Subcutaneous adipose tissue (tissue), 4 donors: Measurements from ENCODE around the gene MED22. TPM values are rescaled to one million over a fixed set of nuclear protein-coding genes. Genes with fewer than 3 reads are reported as not detected.

Experiments
- total RNA-seq, 4 donors: library from RNA; depleted of rRNA; stranded (reverse); fragments of >200 nt; gene quantifications; one replicate each; pipeline ENCODE4 v1.1.0, GENCODE V29; 2016
- TF ChIP-seq, protein P1 (sequence below): fragments of 450-650 bp; IDR thresholded peaks from one replicate; pipeline ENCODE4 v1.5.1; 2016; ENCODE audit warnings: low read depth, mild to moderate bottlenecking, control low read depth, antibody characterized with exemption, moderate library complexity

MED22 gene
- total RNA-seq, 4 donors from 2014 or later, result 15.9 to 31.3 (median 20.3) TPM

DNA sequence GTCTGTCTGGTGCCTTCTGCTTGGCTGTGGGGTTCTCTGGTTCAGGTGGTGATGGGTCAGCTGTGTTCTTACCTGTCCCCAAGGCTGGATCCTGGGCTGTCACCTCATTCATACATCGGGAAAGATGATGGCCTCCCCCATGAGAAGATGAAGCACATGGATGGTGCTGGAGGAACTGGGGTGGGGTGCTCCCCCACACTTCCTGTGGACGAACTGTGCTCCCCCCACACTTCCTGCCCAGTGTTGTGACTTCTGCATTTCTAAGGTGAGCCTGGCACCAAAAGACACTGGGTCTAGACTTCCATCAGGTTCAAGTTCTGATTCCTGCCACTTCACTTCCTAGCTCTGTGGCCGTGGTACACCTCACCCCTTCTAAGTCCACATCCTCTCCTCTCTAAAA, 7.7 kb downstream of the MED22 start:
- TF ChIP-seq, protein P1, sequence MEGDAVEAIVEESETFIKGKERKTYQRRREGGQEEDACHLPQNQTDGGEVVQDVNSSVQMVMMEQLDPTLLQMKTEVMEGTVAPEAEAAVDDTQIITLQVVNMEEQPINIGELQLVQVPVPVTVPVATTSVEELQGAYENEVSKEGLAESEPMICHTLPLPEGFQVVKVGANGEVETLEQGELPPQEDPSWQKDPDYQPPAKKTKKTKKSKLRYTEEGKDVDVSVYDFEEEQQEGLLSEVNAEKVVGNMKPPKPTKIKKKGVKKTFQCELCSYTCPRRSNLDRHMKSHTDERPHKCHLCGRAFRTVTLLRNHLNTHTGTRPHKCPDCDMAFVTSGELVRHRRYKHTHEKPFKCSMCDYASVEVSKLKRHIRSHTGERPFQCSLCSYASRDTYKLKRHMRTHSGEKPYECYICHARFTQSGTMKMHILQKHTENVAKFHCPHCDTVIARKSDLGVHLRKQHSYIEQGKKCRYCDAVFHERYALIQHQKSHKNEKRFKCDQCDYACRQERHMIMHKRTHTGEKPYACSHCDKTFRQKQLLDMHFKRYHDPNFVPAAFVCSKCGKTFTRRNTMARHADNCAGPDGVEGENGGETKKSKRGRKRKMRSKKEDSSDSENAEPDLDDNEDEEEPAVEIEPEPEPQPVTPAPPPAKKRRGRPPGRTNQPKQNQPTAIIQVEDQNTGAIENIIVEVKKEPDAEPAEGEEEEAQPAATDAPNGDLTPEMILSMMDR, result no peak

DNA sequence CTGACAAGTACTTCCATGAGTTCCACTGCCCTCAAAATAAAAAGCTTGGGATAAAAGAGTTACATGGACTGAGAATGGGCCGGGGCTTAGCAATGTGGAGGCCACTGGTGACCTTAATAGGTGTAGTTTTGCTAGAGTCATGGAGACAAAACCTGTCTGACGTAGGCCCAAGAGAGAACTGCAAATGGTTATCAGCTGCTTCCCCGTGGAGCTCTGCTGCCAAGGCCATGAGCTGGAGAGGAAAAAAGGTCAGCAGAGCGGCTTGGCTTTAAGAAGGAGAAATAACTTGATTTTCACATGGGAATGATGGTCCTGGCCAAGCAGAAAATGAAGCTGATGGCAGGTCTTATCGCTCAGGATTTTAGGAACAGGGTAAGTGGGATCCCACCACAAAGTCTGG, 8.3 kb downstream of the MED22 start:
- TF ChIP-seq, protein P1, result no peak

DNA sequence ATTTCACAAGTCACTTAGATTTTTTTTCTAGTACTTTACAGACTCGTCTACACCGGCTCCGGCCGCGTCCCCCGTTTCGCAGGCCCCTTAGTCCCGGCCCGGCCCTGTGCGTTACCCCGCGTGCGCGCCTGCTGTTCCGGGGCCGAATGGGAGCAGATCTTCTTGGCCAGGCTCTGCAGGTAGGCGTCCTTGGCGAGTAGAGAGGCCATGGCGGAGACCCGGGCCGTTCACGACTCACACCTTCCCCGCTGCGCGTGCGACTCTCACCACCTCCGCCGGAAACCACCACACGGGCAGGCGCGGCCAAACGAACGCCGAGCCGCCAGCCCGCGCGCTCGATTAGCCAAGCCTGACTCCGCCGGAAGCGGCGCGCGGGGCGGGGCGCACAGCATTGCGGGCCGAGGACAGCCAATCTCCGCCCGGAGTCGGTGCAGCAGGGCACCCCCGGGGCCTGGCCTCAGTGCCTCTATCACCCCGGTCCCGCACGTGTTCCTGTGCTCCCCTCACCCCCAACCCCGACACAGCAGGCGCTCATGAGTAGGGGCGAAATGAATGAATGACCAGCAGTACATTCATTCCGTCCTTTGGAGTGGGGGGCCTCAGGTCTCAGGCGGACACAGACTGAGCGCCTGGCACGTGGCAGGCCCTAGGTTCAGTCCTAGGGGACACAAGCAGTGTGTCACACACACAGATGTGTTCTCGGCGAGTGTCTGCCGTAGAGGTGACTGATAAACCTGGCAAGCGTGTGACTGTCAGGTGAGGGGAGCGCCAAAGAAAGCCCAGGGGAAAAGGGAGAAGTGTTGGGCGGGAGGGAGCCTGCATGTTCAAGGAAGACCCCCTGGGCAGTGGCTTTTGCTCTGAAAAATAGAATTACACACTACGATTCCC, 11.8 kb downstream of the MED22 start, which contains the start of gene SURF6:
TSS of gene SURF6 (minus strand) at position 265 of the 888 bp plus-strand sequence. CDS start at position 209, 56 bp downstream.
- TF ChIP-seq, protein P1, result no peak

DNA sequence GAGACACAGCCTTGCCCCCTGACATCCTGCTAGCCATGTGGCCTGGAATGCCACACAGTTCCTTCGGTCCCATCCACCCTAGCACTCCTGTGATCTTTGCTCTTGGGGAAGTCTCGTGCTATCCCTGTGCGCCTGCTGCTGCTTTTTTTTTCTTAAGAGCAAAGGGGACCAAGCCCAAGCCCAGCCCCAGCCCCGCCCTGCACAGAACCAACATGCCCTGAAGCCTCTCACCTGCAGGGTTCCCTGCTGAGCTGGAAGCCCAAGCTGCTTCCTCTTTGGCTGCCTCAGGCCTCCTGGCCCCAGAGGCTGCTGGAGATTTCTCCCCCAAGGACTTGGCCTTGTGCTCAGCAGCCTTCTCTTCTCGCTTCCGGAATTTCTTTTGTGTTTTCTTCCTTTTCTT, 13.8 kb downstream of the MED22 start:
- TF ChIP-seq, protein P1, result no peak

DNA sequence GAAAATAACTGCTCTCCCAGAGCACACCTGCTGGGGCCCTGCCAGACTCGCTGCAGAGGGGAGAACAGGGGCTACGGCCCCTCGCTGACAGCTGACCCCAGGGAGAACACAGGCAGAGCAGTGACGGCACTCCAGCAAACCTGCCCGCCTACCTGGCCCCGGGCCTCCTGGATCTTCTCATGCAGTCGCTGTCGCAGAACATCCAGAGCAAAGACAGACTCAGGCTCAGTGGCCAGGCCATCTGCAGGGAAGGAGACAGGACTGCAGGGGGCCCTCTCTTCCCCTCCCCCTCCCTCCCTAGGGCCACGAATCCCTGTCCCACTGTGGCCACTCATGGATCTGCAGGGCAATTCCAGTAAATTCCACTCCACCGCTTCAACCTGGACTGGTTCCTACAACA, 14.4 kb downstream of the MED22 start:
- TF ChIP-seq, protein P1, result no peak

DNA sequence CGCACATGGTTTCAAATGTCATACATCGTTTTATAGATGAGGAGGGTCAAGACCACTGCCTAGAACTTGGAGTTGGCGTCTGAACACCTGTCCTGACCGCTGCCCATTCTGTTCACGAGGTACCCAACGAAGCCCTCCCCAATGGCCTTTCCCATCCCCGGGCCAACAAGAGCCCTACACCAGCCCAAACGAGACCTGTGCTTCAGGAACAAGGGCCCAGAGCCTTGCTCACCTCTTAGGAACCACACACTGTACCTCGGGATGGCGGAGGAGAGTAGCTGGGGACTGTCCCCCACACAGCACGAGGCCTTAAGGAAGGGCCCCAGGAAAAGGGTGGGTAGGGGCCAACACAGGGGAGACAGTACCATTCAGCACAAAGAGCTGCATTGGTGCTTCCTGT, 14.9 kb downstream of the MED22 start:
- TF ChIP-seq, protein P1, result no peak

DNA sequence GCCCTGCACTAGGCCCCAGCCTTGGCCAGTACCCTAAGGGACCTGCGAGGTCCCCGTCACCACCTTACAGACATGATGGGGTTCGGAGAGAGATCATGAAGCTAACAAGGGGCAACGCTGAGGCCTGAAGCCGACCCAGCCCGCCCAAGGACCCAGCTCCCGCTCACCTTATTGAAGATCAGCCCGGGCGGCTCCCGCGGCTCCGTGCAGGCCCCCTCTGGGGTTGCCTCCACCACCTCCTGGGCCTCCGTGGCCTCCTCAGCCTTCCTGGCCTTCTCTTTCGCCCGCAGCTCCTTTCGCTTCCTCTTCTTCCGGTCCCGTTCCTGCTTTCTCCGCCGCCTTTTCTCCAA, 15.6 kb downstream of the MED22 start:
- TF ChIP-seq, protein P1, result no peak
